GM18907 (cell line): Measurements from ENCODE around the gene COMTD1.

Source experiments
- ATAC-seq: cut with Tn5 transposase; IDR thresholded peaks from one replicate; pipeline ENCODE4 v1.9.1; 2021; ENCODE audit warnings: mild to moderate bottlenecking, moderate library complexity; ENCODE audit not compliant: unreplicated experiment

COMTD1 gene

DNA sequence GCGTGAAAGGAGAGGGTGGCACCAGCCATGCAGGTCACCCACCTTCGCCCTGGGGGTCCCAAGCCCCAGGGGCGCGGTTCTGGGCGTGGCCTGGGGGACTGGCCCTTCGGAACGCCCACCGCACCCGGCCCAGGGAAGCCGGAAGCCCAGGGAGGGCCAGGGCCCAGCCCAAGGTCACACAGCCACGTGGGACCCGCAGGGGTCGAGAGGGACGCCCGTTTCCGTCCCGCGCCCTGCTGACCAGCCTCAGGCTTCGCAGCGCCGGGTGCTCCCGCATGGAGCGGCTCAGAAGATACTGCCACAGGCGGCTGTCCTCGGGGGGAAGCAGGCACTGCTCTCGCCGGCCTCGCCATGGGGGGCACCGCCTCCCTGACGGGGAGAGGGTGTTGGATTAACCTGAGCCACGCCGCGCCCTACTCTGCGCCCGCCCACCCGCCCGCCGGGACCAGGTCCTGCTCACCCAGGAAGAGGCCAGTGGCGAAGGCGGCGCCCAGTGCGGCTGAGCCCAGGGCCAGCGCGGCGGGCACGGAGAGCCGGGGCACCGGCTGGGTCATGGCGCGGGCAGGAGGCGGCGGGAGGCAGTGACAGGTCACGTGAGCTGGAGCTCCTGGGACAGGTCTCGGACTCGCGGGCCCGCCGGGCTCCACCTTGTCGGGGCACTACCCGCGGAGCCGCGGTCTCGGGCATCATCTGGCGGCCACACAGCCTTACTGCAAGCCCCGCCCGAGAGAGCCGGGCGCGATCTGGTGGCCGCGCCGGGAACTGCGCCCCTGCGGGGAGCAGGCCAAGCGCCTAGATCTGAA is at the start of gene COMTD1:
TSS of gene COMTD1 (minus strand) at position 583 of the 803 bp plus-strand sequence. CDS start at position 554, 29 bp downstream.
- peak; percentile 79 for ATAC-seq

DNA sequence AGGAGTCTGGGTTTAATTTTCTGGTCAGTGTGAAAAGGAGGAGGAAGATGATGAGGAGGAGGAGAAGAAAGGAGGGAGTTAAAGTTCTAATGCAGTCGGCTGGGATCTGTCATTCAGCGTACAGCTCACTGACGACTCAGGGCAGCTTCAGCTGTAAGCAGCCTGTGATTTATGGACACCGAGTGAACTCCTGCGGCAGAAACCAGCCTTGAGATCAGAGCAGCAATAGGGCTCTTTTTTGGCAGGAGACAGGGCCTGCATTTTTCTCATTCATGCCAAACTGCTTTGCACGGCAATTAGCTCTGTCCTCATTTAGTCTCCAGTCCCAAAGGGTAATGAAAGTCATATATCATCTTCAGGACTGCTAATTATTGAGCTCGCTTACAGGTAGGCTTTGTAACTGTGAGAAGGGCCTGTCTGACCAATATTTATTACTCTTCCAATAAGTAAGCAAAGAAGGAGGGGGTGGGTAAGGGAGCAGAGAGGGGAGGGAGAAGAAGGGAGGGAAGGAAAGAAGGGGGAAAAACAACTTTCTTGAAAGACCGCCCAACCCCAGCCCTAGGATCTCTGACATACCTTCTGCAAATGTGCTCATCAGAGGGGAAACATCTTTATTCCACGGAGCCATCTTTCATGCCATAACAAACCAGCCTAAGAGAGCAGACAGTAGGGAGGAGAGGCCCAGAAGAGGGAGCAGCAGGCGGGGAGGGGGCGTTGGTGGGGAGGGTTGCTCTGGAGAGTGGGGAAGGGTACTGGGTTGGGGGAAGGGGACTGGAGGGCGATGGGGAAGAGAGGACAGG is 48.1 kb upstream of the COMTD1 start:
- ATAC-seq, result no peak

DNA sequence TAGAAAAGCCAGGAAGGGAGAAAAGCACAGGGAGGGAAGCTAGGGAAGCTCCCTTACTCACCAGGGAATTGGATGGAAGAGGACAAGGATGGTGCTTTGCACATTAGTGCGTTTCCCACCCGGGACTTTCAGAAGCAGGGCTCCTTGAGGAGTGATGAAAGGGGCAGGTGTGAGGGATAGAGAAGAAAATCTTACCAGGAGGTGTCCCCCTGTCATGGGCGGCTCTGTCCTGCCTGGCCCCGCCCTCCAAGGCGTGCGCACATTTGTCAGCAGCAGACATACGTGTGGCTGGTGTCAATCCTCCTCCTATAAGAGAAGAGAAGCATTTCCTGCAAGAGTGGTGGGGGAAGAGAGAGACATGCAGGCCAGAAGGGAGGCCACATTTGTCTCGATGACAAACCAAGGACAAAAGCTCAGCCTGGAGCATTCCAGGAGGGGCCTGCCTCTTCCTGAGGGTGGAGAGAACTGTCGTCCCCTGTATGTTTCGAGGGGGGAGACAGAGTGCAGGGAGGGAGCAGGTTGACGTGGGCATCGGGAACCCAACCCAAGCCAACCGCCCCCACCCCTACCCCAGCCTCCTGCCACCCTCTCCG is 47.4 kb upstream of the COMTD1 start:
- ATAC-seq, result no peak

- ATAC-seq, result no peak
Measured at GRCh38 chr10:75281974-75282373, 46.2 kb upstream of the COMTD1 start.

GRCh38 chr10:75280236-75280635 is 44.5 kb upstream of the COMTD1 start:
- ATAC-seq, result no peak

DNA sequence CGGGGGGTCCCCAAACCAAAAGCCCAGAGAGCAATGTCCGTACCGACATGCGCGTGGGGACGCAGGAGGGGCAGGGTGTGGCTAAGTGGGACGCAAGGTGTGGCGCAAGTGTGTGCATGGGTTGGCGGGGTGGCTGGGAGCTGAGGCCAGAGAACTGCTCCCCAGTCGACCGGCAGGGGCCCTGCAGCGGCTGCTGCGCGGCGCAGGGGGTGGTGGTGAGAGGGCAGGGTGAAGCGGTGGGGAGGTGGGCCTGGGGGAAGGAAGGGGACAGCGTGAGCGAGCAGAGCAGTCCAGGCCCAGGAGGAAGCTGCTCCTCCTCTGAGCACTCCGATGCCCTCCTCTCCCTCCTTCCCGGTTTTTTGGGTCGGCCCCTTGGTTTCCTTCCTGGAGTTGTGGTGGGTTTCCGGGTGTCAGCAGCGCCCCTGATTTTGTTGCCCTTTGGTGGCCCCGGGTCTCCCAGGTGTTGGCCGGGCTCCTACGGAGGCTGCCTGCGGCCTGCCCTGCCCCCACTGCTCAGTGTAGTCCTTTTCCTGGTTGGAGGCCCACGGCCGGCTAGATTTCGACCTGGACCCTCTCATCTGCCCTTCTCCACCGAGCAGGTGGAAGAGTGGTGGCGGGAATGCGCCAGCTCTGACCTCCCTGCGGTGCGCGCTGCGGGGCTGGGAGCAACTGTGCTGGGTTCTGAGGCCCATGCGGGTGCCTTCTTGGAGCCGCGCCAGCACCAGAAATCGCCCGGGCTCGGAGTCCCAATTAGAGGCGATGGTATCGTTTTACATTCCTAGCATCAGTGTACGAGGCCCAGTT is 40.5 kb upstream of the COMTD1 start:
- no peak for ATAC-seq

GRCh38 chr10:75272896-75273295 is 37.1 kb upstream of the COMTD1 start:
- ATAC-seq, result no peak

DNA sequence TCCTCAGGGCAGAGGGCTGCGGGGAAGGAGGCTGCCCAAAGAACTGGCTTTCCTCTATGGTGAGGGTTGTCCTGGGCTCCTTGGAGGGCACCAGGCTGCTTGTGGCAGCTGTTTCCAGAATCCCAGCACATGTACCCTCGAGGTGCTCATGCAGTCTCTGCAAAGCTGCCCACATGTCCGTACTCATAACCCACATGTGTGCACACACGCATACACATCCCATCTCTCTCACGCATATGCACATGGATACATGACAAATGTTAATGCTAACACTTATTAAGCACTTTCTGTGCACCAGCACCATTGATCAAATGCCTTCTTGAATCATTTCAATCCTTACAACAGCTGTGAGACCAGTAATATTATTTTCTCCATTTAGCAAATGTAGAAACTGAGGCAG is 36.3 kb upstream of the COMTD1 start:
- no peak for ATAC-seq

DNA sequence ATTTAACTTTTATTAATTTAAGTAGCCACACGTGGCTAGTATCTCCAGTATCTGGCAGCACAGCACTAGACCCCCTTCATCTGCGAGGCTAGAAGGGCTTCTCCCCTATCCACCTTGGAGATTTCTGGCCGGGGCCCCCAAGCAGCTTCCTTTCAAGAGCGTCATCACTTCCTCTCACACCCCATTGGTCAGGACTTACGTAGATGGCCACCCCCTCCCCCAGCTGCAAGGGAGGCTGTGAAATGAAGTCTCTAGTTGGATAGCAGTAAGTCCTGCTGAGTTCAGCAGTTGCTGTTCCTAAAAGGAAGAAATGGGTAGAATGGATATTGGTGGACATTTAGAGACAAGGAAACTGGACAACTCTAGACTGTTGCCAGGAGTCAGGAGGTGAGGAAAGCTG is 33.8 kb upstream of the COMTD1 start:
- no peak for ATAC-seq

- no peak for ATAC-seq
Measured at GRCh38 chr10:75266945-75267344, 31.2 kb upstream of the COMTD1 start.

DNA sequence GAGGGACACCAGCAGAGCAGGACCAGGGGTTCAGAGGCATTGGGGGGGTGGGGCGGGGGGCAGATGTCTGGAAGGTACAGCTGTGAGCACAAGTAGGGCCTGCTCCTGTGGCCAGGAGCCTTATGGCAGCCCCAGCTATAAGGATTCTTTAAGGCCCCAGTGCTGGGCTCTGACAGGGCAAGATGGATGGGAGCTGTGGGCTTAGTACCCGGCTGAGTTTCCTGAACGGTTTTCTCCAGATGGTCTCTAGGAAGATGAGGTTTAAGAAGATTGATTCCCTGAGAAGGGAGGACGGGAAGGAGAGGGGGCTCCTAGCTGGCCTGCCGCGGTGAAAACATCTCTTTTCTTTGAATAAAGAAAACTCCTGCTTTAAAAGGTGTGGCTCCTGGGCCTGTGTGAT is 30.1 kb upstream of the COMTD1 start:
- no peak for ATAC-seq

DNA sequence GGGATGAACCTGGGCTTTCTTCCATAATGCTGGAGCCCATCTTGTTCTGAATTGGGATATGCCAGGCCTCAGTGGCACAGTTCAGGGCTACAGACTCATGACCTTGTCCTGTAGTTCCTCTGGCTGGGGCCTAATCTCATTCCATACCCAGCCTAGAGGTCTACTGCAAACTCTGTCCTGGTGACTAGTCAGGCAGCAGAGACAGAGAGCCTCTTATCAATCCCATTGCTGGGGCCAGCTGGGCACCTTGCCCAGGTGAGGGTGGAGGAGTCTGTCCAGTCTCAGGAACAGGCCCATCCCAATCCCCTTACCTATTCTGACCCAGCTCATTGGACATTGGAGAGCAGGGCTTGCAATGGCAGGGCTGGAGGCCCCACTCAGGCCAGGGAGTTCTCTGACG is 28.0 kb upstream of the COMTD1 start:
- ATAC-seq, result no peak

GRCh38 chr10:75261813-75262705 is 26.3 kb upstream of the COMTD1 start:
- ATAC-seq, result no peak

- ATAC-seq, result no peak
Measured at GRCh38 chr10:75260990-75261389, 25.2 kb upstream of the COMTD1 start.

- no peak for ATAC-seq
Measured at GRCh38 chr10:75254739-75255138, 19.0 kb upstream of the COMTD1 start.

DNA sequence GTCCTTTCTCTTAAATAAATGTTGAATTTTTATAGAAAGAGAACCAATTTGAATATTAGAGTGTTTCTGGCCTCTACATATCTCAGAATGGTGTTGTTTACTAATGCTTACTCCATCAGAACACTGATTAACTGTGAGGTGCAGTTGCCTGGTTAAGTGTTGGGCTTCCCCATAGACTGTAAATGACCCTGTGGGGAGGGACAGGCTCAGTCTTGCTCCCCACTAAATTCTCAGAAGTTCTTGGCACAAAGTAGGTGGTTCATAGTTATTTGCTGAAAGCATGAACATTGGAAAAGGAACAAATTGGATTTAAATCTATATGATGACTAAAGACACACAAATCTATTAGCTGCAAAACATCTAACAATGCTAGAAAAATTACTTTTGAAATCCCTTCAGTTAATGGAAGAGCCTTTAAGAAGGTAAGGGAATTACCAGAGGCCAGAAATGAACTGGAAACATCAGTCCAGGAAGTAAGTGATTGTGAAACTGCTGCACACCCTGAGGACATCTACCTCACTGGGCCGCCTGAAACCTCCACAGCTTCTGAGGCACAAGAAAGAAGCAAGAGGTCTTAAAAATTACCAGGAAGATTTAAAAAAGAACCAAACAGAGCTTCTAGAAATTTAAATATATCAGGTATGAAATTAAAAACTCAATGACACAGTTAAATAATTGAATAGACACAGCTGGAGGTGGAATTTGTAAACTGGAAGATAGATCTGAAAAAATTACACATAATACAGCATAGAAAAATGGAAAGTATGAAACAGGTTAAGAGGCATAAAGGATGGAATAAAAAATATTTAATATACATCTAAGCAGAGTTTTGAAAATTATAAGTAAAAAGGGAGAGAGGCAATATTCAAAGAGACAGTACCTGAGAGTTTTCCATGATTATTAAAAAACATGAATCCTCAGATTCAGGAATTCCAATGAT is 17.8 kb upstream of the COMTD1 start:
- ATAC-seq, result no peak

DNA sequence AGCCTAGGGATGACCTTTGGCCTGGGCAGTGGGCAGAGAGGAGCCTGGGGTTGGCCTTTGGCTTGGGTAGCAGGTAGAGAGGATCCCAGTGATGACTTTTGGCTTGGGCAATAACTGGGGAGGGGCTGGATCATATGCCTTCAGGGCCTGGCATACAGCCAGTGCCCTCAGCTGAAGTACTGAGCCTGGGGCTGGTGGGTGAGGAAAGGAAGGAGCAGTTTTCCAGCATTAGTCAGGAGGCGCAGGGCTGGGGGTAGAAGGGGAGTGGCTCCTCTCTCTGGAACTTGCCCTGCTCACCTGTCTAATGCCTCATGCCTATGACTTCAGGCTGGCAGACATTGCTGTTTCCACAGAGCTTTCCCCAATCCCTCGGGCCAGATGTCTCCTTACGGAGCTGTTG is 15.2 kb upstream of the COMTD1 start:
- ATAC-seq, result no peak

DNA sequence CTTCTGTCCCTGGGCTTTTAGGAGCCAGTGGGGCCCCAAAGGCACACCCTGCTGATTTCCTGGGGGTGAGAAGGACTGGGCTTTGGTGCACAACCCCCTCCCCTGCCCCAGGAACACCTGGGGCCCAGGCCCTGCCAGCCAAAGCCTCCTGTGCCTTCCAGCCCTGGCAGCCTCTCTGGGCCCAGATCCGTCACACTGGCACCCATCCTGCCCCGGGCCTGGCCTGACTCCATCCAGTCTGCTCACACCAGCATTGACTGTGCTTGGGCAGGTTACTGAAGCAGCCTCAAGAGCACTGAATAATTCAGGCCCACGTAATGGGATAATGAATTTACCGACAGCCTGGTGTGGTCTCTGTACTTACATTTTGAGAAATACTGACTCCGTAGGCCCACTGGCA is 12.0 kb upstream of the COMTD1 start:
- ATAC-seq, result no peak

GRCh38 chr10:75246506-75246905 is 10.7 kb upstream of the COMTD1 start:
- ATAC-seq, result no peak
